Smooth muscle cell (in vitro differentiated cells): ENCODE measurements around the gene NAPB. TPM values are rescaled to one million over a fixed set of nuclear protein-coding genes. Genes with fewer than 3 reads are reported as not detected.

Experiments
- DNase-seq: peaks from one replicate; lab custom pipeline; 2025; ENCODE audit not compliant: unreplicated experiment; lab: John Stamatoyannopoulos, UW
- H2AFZ ChIP-seq: fragments of 200-600 bp; sonication (generic); 2 replicates; pipeline ENCODE4 v1.6.0; 2016; ENCODE audit warnings: antibody characterized with exemption, low read depth, mild to moderate bottlenecking
- H3F3A ChIP-seq: fragments of 200-600 bp; sonication (generic); 2 replicates; pipeline ENCODE4 v1.6.0; 2017; ENCODE audit warnings: antibody characterized with exemption, low read depth
- H3K27ac ChIP-seq: fragments of 200-600 bp; sonication (generic); 2 replicates; pipeline ENCODE4 v1.5.1; 2016; ENCODE audit warnings: low read depth, mild to moderate bottlenecking
- H3K27me3 ChIP-seq: fragments of 200-600 bp; sonication (generic); 2 replicates; pipeline ENCODE4 v1.6.1; 2016; ENCODE audit warnings: low read depth, mild to moderate bottlenecking
- H3K36me3 ChIP-seq: fragments of 200-600 bp; sonication (generic); 2 replicates; pipeline ENCODE4 v1.5.1; 2016; ENCODE audit warnings: low read depth
- H3K4me1 ChIP-seq: fragments of 200-600 bp; sonication (generic); 2 replicates; pipeline ENCODE4 v1.5.1; 2016; ENCODE audit warnings: low read depth
- H3K4me2 ChIP-seq: fragments of 200-600 bp; sonication (generic); 2 replicates; pipeline ENCODE4 v1.6.0; 2016; ENCODE audit warnings: mild to moderate bottlenecking
- H3K4me3 ChIP-seq: fragments of 200-600 bp; sonication (generic); 2 replicates; pipeline ENCODE4 v1.5.1; 2016; ENCODE audit warnings: mild to moderate bottlenecking
- H3K79me2 ChIP-seq: fragments of 200-600 bp; sonication (generic); 2 replicates; pipeline ENCODE4 v1.6.0; 2016; ENCODE audit warnings: low read depth, mild to moderate bottlenecking
- H3K9ac ChIP-seq: fragments of 200-600 bp; sonication (generic); 2 replicates; pipeline ENCODE4 v1.6.0; 2016; ENCODE audit warnings: low read depth
- H3K9me3 ChIP-seq: fragments of 200-600 bp; sonication (generic); replicated peaks from 2 replicates; pipeline ENCODE4 v1.5.1; 2016; ENCODE audit warnings: low read depth
- H4K20me1 ChIP-seq: fragments of 200-600 bp; sonication (generic); 2 replicates; pipeline ENCODE4 v1.6.0; 2016; ENCODE audit warnings: low read depth
- CTCF ChIP-seq: fragments of 200-600 bp; sonication (generic); IDR thresholded peaks from 2 replicates; pipeline ENCODE4 v1.5.1; 2017; ENCODE audit warnings: borderline replicate concordance, mild to moderate bottlenecking, antibody characterized with exemption; ENCODE audit not compliant: insufficient read depth, poor library complexity, severe bottlenecking
- WGBS: methylation state at CpG from one replicate; pipeline ENCODE4 v1.1.7; 2016; ENCODE audit warnings: low lambda C conversion rate; 5-methylcytosine and 5-hydroxymethylcytosine counted together
- polyA plus RNA-seq: library from polyadenylated mRNA; unstranded; fragments of >200 nt; fragmentation: Nextera tagmentation; extraction: Ambion mirVana; gene quantifications from 2 replicates; pipeline ENCODE4 v1.2.1, GENCODE V29; 2016
- total RNA-seq: library from RNA; depleted of rRNA; stranded (reverse); fragments of >200 nt; gene quantifications from 2 replicates; pipeline ENCODE4 v1.2.3, GENCODE V29; 2014

Gene NAPB
- total and polyA plus RNA-seq, 2 experiments from 2014 or later = 0.65 to 11.4 TPM

DNA sequence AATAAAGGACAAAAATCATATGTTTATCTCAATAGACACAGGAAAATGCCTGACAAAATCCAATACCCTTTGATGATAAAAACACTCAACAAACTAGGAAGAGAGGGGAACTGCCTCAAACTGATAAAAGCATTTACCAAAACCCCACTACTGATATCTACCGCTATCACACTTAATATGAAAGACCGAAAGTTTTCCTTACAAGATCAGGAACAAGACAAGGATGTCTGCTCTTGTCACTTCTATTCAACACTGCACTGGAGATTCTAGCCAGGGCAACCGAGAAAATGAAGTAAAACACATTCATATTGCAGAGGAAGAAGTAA is 34.2 kb downstream of the NAPB start:
- H3K27ac ChIP-seq = no peak overlapping the region
- peaks cover 9% of the 10 kb centered on the region for H4K20me1 ChIP-seq
- WGBS = 85% methylated on average over 3 of the region's 3 CpGs
- no peak overlapping the region for H3K4me3 ChIP-seq
- H2AFZ ChIP-seq = no peak overlapping the region
- H3K9me3 ChIP-seq = no peaks in the 10 kb centered on the region
- H3F3A ChIP-seq = no peaks in the 10 kb centered on the region
- H3K4me2 ChIP-seq = no peak overlapping the region
- no peak for TF ChIP-seq CTCF
- peaks cover 13% of the 10 kb centered on the region for H3K36me3 ChIP-seq
- no peak for DNase-seq
- no peak overlapping the region for H3K9ac ChIP-seq
- no peaks in the 10 kb centered on the region for H3K4me1 ChIP-seq
- H3K27me3 ChIP-seq = no peaks in the 10 kb centered on the region
- peaks cover 14% of the 10 kb centered on the region for H3K79me2 ChIP-seq

DNA sequence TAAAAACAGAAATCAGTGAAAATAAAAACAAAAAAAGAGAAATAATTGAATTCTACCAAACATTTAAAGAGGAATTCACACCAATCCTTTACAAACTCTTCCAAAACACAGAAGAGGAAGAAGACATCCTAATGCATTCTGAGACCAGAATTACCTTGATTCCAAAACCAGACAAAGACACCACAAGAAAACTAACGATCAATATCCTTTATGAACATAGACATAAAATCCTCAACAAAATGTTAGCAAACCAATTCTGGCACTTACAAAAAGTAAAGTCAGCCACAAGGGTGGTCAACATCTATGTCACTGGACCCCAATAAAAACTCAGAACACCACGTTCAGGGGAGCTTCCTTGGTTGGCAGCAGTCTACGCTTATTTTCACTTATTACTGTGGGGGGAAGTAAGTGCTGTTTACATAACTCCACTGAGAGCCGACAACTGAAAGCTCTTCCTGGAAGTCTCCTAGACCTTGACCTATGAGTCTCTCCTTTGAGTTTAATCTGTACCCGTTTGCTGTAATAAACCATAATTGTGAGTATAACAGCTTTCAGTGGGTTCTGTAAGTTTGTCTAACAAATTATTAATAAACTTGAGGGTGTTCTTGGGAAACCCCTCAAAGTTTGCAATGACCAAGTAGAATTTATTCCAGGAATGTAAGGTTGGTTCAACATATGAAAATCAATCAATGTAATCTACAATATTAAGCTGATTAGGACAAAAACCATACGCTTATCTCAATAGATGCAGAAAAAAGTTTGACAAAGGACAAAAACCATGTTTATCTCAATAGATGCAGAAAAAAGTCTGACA is 34.8 kb downstream of the NAPB start:
- Histone ChIP-seq H3F3A (no peaks in the 10 kb centered on the region), H3K4me3 (no peak overlapping the region), H3K9me3 (no peaks in the 10 kb centered on the region), H3K36me3 (peaks cover 13% of the 10 kb centered on the region), H3K27me3 (no peaks in the 10 kb centered on the region), H3K4me1 (no peaks in the 10 kb centered on the region), H3K79me2 (peaks cover 14% of the 10 kb centered on the region), H3K27ac (no peak overlapping the region), H3K9ac (no peak overlapping the region), H3K4me2 (no peak overlapping the region), H4K20me1 (peaks cover 12% of the 10 kb centered on the region), H2AFZ (no peak overlapping the region)
- no peak for TF ChIP-seq CTCF
- 92% methylated on average over 6 of the region's 6 CpGs for WGBS
- DNase-seq = no peak

- no peak overlapping the region for H3K27ac ChIP-seq
- H3K27me3 ChIP-seq = no peaks in the 10 kb centered on the region
- peaks cover 8% of the 10 kb centered on the region for H4K20me1 ChIP-seq
- H3K4me2 ChIP-seq = no peak overlapping the region
- H3K4me3 ChIP-seq = no peak overlapping the region
- no peaks in the 10 kb centered on the region for H3K79me2 ChIP-seq
- no peak for TF ChIP-seq CTCF
- H3K4me1 ChIP-seq = no peaks in the 10 kb centered on the region
- peaks cover 11% of the 10 kb centered on the region for H3K36me3 ChIP-seq
- DNase-seq = no peak
- H3F3A ChIP-seq = no peaks in the 10 kb centered on the region
- no peak overlapping the region for H2AFZ ChIP-seq
- no peaks in the 10 kb centered on the region for H3K9me3 ChIP-seq
- no peak overlapping the region for H3K9ac ChIP-seq
These were observed 39.4 kb downstream of the NAPB start for GRCh38 chr20:23381876-23382275.

- Histone ChIP-seq H4K20me1 (peaks cover 3% of the 10 kb centered on the region), H3K4me2 (no peak overlapping the region), H2AFZ (no peak overlapping the region), H3K4me3 (no peak overlapping the region), H3K27ac (no peak overlapping the region), H3K9ac (no peak overlapping the region), H3F3A (no peaks in the 10 kb centered on the region), H3K36me3 (peaks cover 11% of the 10 kb centered on the region), H3K9me3 (no peaks in the 10 kb centered on the region), H3K27me3 (no peaks in the 10 kb centered on the region), H3K4me1 (no peaks in the 10 kb centered on the region), H3K79me2 (peaks cover 4% of the 10 kb centered on the region)
- no peak for TF ChIP-seq CTCF
- DNase-seq = no peak
These were observed 41.5 kb downstream of the NAPB start for GRCh38 chr20:23379772-23380171.
